GM18951 (cell line): ENCODE data around the gene ACTRT2.

Experiments
- POLR2A ChIP-seq: IDR thresholded peaks from 4 replicates; pipeline ENCODE4 v1.6.1; 2011; ENCODE audit warnings: mild to moderate bottlenecking; ENCODE audit not compliant: insufficient read length, insufficient read depth; ENCODE audit errors: extremely low read depth
- in situ Hi-C: fragments of 300-500 bp; cut with MboI; formaldehyde crosslinking; loops from one replicate; pipeline ENCODE4 v1.12.0; 2022; ENCODE audit warnings: low sequenced_read_pairs, mixed read lengths, inconsistent platforms; ENCODE audit not compliant: unreplicated experiment

The ACTRT2 gene

DNA sequence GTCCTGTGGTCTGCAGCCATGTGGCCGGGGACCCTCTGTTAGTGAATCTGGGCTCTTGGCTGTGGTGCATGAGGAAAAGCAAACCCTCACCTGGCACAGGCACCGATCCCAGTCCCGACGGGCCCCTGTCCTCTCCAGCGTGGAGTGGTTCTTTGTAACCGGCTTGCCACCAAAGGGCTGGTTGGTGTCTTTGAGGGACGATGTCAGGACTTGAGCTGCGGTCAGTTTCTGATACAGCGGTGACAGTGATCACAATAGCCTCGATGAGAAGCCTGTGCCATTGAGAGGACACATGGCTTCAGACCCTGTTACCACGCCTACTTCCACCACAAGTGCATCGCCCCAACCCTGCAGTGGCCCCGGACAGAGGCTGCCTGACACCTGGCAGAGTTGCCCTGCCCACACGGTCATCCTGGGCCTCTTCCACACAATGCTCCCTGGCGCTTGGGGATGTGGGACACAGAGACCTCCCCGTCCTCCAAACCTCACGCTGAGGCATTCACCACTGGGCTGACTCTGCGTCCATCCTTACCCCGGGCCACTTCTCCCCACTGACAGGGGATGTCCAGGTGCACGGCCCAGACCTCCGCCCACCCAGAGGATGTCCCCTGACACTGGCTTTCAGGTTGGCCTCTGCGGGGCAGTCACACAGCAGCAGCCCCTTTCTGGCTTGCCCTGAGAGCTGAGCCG is 18.8 kb upstream of the ACTRT2 start:
- TF ChIP-seq POLR2A = no peak
- in situ Hi-C loops = no loop called here

DNA sequence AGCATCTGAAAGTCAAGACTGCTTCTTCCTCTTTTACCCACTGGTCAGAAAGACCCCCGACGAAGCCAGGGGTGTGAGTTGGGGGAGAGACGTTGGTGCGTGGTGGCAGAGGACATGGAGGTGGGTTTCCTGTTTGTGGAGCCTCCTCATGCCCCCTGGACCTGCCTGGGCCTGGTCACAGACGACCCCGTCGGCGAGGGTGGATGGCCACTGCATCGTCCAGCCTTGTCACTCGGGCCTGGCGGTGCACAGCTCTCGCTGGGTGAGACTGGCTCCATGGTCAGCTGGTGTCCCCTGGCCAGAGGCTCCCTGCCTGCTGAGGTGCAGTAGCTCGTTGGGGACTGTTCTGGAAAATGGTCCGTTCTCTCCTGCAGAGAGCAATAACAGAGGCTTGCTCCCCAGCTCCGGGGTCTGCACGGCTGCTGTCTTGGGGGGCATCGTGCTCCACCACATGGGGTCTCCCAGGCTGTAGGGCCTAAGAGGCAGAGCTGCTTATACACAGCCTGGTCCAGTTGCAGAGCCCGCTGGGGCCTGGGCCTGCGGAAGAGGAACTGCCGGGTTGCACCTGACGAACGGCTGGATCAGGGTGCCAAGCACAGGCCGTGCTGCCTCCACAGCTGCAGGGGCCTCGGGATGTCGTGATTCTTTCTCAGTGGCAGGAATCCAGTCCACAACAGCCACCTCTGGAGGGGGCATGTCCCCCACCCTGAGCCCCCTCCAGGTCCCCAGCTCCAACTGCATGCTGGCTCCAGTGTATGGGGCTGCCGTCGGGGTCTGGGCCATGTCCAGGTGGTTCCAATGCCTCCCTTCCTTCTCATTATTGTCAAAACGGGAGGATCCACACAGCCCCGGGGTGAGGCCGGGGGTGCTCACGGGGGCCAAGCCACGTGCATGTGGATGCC is 18.0 kb upstream of the ACTRT2 start:
- no peak for TF ChIP-seq POLR2A
- in situ Hi-C loops = no loop called here

DNA sequence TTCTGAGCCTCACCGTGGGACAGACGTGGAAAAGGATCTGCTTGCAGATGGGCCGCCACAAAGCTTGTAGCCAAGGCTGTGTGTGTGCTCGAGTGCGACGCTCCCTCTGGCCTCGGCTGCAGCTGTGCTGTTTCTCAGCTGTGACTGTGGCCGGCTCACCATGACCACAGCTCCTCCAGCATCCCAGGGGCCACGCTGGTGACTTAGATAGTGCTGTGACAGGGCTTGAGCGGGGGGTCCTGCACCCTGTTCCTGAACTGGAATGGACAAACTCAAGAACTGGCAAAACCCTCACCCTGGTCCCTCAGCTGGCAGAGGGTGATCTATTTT is 17.4 kb upstream of the ACTRT2 start:
- in situ Hi-C loops = no loop called here

DNA sequence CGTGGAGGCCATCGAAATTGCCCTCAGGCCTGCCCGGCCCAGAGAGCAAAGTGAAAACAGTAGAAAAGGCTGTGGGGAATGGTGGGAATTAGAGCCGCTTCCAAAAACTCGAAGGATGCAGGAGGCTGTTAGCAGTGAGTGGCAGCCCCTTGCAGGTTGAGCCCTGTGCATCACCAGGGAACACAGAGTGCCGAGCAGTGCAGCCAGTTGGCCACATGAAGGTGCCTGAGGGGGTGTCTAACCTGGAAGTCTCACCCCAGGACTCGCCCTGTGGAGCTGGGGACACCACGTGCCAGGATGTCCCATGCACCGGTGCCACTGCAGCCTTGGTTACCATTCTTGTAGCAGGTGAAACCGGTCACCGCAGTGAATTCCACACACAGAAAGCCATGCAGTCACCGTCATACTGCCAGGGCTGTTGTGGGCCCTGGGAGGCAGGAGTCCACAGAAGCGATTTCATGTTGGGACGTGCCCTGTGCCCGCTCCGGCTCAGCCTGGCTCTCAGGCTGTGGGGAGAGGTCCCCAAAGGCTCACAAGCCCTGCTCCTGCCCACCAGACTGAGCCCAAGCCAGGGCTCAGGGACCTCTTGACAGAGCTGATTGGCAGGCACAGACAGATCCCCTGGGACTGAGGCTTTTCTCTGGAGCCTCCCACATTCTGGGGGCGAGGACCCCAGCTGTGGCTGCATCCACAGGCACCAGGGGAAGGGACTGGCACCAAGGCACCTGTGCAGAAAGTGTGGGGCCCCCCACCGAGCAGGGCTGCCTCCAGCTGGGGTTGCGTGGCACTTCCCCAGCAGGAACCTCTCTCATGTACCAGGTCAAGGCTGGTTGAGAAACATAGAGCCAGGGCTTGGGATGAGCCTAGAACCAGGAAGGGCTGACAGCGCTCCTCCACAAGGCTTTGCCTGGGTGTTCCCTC is 16.7 kb upstream of the ACTRT2 start:
- in situ Hi-C loops = no loop called here
- no peak for TF ChIP-seq POLR2A

More for the DNA sequence above, 17.4 kb upstream of the ACTRT2 start:
- TF ChIP-seq POLR2A = no peak

DNA sequence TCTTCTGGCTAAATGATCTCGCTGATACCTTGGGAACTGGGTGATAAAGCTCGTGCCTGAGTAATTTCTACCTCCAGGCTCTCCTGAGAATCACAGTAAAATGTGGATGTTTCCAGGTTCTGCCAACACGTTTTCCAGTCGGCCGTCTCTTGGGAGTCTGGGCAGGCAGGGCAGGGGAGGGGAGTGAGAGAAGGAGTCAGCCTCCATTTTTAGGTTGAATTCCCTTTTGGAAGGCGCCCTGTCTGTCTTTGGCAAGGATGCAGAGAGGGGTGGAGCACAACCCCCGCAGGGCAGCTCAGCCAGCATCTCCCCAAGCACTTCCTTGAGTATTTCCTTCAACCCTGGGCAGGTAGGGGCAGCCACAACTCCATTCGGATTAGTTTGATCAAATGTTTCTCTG is 15.5 kb upstream of the ACTRT2 start:
- in situ Hi-C loops = no loop called here
- no peak for TF ChIP-seq POLR2A

DNA sequence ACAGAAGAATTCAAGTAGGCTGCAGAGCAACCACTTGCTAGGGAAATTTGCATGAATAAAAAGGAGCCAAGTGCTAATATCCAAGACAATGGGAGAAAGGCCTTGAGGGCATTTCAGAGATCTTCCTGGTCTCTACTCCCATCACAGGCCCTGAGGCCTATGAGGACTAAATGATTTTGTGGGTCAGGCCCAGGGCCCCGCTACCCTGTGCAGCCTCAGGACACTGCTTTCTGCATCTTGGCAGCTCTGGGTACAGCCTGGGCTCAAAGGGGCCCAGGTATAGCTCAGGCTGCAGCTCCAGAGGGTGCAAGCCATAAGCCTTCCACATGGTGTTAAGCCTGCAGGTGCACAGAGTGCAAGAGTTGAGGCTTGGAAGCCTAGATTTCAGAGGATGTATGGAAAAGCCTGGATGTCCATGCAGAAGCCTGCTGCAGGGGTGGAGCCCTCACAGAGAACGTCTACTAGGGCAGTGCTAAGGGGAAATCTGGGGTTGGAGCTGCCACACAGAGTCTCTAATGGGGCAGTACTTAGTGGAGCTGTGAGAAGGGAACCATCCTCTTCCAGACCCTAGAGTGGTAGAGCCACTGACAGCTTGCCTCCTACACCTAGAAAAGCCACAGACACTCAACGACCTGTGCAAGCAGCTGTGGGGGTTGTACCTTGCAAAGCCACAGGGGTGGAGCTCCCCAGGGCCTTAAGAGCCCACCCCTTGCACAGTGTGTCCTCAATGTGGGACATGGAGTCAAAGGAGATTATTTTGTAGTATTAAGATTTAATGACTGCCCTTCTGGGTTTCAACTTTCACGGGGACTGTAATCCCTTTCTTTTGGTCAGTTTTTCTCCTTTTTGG is 13.7 kb upstream of the ACTRT2 start:
- no peak for TF ChIP-seq POLR2A
- in situ Hi-C loops = no loop called here

DNA sequence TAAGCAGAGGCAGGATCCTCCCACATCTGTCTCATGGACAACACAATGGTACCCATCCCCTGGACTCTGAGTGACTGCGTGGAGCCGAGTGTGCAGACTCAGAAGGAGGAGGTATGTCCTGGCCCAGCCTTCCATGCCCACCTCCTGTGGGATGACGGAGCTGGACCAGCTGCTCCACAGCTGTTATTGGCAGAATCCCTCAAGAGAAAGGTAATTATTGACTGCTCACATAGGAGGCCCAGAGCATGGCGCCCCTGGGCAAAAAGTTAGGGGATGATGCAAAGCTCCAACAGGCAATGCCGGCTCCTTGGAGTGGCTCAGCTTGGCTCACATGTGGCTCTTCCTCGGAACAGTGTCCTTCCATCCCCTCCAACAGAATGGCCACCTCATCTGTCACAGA is 12.2 kb upstream of the ACTRT2 start:
- TF ChIP-seq POLR2A = no peak
- in situ Hi-C loops = no loop called here

DNA sequence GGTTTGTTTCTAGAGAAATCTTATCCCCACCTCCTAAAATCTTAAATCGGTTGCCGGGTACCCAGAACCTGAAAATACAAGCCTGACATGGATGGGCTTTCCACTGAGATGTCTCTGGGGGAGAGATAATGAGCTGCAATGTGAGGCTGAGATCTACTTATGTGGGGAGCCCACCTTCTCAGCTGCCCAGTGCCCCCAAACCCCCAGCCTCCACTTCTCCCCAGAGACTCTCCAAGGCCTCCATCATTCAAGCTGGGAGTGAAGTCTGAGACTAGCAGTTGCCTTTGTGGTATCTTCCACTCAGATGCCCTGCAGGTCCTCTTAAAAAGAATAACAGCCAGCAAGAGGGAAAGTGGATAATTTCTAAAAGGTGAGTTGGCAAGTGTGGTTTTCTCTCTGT is 11.7 kb upstream of the ACTRT2 start:
- TF ChIP-seq POLR2A = no peak
- in situ Hi-C loops = no loop called here

DNA sequence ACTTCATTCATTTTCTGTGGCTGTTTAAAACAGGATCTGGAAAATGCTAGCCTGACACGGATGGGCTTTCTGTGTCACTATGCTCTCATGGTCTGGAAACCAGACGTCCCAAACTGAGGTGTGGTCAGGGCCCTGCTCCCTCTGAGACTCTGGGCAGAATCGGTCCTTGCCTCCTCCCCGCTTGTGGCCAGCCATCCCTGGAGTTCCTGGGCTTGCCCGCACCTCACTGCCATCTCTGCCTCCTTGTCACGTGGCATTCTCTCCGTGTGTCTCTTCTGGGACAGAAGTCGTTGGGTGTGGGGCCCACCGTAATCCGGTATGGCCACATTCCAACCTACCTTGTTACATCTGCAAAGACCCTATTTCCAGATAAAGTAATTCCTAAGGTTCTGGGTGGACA is 10.1 kb upstream of the ACTRT2 start:
- in situ Hi-C loops = no loop called here
- no peak for TF ChIP-seq POLR2A

DNA sequence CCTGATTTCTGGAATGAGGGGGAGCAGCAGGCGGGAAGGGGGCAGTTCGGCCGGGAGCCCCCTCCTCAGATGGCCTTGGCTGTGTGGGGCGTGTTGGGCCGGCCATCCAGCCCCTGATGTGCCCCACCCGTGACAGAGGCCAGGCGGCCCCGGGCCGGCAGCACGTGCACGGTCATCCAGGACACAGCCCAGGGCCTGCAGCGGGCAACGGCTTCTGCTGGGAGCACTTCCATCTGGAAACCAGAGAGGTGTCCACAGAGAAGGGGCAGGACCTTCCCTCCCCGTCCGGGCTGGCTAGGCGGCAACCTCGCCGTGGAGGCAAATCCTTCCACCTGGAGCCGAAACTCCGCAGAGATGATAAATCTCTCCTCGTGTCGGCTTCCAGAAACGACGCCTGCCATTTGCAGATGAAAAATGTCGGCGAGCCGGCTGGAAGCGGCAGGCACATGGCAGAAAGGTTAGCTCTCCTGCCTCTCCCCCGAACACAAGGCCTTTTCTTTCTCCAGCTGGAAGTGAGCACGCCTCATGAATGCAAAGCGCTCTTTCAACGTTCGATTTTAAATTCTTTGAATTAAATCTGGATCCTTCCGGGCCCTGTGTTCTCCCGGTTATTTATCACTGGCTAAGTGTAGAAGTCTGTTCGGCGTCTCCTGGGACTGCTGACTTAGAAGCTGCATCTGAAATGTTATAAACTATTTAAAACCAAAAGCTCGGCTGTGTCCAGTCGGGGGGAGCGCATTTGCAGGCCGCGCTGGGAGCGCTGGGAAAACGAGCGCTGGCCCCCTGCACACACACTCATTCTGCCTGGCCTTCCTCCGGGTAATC is 9.4 kb upstream of the ACTRT2 start:
- in situ Hi-C loops = no loop called here
- no peak for TF ChIP-seq POLR2A

DNA sequence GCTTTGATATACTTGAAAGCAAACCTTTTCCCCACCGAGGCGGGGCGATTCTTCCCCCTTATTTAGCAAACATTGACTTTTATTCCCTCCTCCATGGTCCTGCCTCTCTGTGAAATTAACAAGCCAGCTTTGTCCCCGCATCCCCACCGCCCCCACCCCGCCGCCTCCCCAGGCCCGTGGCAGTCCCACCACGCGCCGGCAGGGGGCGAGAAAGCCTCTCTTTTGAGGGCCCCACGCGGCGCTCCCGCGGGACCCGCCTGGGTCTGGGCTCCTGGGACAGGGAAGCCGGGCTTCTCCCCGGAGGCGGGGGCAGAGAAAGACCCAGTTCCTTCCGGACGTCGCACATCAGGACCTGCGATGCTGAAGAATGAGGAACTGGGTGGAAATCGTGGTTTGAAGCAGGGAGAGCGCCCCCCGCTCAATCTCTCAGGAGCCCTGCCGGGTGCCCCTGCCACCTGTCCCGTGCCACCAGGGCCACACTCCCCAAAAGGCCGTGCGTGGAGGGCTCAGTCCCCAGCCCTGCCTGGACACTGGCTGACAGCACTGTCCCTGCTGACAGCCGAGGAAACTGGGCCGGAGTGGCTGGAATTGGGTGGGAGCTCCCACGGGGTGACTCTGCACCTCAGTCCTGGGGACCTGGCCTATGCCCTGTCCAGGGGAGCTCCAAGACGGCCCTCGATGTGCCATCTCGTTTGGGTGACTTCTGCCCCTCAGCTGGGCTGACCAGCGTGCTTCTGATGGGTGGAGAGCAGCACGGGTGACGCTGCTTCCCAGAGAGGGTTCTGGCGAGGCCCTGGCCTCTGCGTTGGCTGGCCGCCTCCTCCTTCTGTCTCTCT is 8.6 kb upstream of the ACTRT2 start:
- in situ Hi-C loops = no loop called here
- no peak for TF ChIP-seq POLR2A
